ENCODE data around the gene CTSZ. TPM values are rescaled to one million over a fixed set of nuclear protein-coding genes. Genes with fewer than 3 reads are reported as not detected.

Gene CTSZ
- total and polyA plus RNA-seq, 2 experiments from 2014 or later, result 5.0 to 161 TPM

DNA sequence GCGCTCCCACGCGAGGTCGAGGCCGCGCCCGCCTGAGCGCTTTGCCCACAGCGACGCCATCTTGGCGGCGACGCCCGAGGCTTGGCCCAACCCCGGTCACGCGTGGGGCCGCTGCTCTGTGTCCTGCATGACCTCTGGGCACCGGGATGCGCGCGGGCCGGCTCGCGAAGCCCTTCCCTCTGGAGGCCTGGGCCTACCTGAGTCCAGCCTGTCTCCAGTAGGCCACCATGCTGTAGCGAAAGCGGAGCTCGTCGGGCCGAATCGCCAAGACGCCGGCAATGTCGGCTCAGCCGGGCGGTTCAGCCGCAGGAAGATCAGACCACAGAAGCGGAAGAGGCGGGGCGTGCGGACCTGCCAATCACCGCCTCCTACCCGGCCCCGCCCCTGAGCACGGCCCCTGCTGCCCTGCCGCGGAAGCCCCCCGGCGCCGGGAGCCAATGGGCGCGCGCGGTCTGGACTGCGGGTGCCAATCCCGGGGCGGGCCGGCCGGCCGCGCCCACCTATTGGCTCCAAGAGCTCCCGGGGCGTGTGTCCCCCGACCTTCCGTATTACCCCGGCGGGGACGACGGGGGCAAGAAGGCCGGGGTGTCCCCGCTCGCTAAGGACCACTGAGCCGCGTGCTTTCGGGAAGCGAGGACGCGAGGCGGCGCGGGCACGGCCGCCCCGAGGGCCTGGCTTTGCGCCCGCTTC is 25.1 kb upstream of the CTSZ start, which contains the start of gene ATP5F1E:
Gene ATP5F1E (minus strand): TSS at position 313 of the 690 bp plus-strand sequence. CDS start 84 bp downstream, at position 229.
- peak within 1 kb of the TSS; percentile 77 for H3K4me3 ChIP-seq
- WGBS (ENCODE audit: low lambda C conversion rate, missing lambda C conversion rate), result under 1% methylated on average over 69 of the region's 86 CpGs
- no peaks in the 10 kb centered on the region for H3K36me3 ChIP-seq (replicated peaks; ENCODE audit: insufficient read depth, low read depth)
- peak within 1 kb of the TSS; percentile 97 for H3K27ac ChIP-seq
- peaks cover 61% of the 10 kb centered on the region for H3K79me2 ChIP-seq
- no peaks in the 10 kb centered on the region for H3K9me3 ChIP-seq (ENCODE audit: low read depth)
- H3K4me1 ChIP-seq (ENCODE audit: insufficient read depth), result peaks cover 27% of the 10 kb centered on the region
- peak within 1 kb of the TSS; percentile 80 for H2AFZ ChIP-seq
- H3K4me2 ChIP-seq, result peak within 1 kb of the TSS; percentile 92
- peaks cover 15% of the 10 kb centered on the region for H4K20me1 ChIP-seq (ENCODE audit: insufficient read depth, poor library complexity, severe bottlenecking)
- no peaks in the 10 kb centered on the region for H3K9me2 ChIP-seq (replicated peaks; ENCODE audit: insufficient read depth)
- no peaks in the 10 kb centered on the region for H3K27me3 ChIP-seq
- DNase-seq (ENCODE audit: low spot score), result peak; percentile 98
- TF ChIP-seq EZH2 (IDR thresholded peaks at IDR 0.05; ENCODE audit: borderline replicate concordance) (no peak), EZH2phosphoT487 (IDR thresholded peaks at IDR 0.05; ENCODE audit: low read depth, severe bottlenecking, unreplicated experiment) (no peak)
- TF ChIP-seq, protein P1, sequence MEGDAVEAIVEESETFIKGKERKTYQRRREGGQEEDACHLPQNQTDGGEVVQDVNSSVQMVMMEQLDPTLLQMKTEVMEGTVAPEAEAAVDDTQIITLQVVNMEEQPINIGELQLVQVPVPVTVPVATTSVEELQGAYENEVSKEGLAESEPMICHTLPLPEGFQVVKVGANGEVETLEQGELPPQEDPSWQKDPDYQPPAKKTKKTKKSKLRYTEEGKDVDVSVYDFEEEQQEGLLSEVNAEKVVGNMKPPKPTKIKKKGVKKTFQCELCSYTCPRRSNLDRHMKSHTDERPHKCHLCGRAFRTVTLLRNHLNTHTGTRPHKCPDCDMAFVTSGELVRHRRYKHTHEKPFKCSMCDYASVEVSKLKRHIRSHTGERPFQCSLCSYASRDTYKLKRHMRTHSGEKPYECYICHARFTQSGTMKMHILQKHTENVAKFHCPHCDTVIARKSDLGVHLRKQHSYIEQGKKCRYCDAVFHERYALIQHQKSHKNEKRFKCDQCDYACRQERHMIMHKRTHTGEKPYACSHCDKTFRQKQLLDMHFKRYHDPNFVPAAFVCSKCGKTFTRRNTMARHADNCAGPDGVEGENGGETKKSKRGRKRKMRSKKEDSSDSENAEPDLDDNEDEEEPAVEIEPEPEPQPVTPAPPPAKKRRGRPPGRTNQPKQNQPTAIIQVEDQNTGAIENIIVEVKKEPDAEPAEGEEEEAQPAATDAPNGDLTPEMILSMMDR (IDR thresholded peaks at IDR 0.05; ENCODE audit: poor library complexity), result no peak

DNA sequence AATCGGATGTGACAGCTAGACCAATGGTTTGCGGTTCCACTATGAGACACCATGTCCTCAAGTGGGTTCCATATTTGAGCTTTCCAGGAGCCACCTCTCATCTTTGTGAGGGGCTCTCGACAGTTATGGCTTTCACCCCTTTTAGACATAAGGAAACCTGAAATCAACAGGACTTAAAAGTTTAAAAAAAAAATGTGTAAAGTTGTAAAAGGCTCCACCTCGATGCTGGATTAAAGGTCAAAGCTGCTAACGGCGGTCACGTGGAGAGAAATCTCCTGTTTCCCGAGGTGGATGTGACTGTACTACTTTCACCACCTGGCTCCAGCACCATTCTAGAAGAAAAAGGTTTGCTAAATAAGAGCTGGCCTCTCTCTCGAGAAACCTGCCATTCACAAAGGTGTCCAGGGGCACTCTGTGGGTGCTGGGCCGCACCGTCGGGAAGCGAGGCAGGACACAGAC is 24.5 kb upstream of the CTSZ start:
- TF ChIP-seq EZH2phosphoT487 (IDR thresholded peaks at IDR 0.05; ENCODE audit: low read depth, severe bottlenecking, unreplicated experiment) (no peak), EZH2 (IDR thresholded peaks at IDR 0.05; ENCODE audit: borderline replicate concordance) (no peak)
- TF ChIP-seq, protein P1 (IDR thresholded peaks at IDR 0.05; ENCODE audit: poor library complexity), result no peak
- Histone ChIP-seq H3K36me3 (replicated peaks; ENCODE audit: insufficient read depth, low read depth) (no peaks in the 10 kb centered on the region), H3K4me3 (peak overlapping the region; percentile 77), H3K9me2 (replicated peaks; ENCODE audit: insufficient read depth) (no peaks in the 10 kb centered on the region), H3K9me3 (ENCODE audit: low read depth) (no peaks in the 10 kb centered on the region), H4K20me1 (ENCODE audit: insufficient read depth, poor library complexity, severe bottlenecking) (peaks cover 18% of the 10 kb centered on the region), H3K4me1 (ENCODE audit: insufficient read depth) (peaks cover 27% of the 10 kb centered on the region), H3K4me2 (peak overlapping the region; percentile 92), H2AFZ (peak overlapping the region; percentile 80), H3K27me3 (no peaks in the 10 kb centered on the region), H3K79me2 (peaks cover 61% of the 10 kb centered on the region), H3K27ac (peak overlapping the region; percentile 97)
- no peak for DNase-seq (ENCODE audit: low spot score)
- 21% methylated on average over 13 of the region's 13 CpGs for WGBS (ENCODE audit: low lambda C conversion rate, missing lambda C conversion rate)

DNA sequence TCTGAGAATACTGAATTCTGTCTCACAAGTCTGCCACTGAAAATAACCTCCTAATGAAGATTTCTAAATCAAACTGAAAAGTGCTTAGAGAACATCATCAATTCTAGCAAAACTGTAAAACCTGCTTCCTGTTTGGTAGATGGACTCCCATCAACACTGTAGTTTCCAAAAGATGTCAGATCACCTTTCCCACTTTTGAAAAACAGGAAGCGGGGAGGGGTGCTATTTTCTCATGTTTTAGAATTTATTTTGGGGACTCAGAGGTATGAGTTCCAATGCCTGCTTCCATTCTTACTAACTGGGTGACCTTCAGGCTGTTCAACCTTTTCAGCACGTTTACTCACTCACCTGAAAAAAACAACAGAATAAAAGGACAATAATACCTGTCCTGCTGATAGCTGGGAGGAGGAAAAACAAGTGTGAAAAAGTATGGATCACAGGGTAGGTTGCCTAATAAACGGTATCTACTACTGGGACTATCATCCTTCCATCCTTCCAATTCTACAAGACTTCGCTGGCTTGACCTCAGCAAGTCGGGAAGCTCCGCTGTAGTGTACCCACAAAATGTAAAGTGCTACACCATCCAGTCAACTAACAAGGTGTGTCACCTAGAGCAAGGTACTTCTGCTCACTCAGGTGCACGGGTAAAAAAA is 24.0 kb upstream of the CTSZ start:
- WGBS (ENCODE audit: low lambda C conversion rate, missing lambda C conversion rate), result 74% methylated on average over 7 of the region's 7 CpGs
- Histone ChIP-seq H3K36me3 (replicated peaks; ENCODE audit: insufficient read depth, low read depth) (no peaks in the 10 kb centered on the region), H3K9me3 (ENCODE audit: low read depth) (no peaks in the 10 kb centered on the region), H4K20me1 (ENCODE audit: insufficient read depth, poor library complexity, severe bottlenecking) (peaks cover 18% of the 10 kb centered on the region), H3K79me2 (peaks cover 58% of the 10 kb centered on the region), H3K27ac (peak overlapping the region; percentile 97), H3K4me1 (ENCODE audit: insufficient read depth) (peaks cover 27% of the 10 kb centered on the region), H3K27me3 (no peaks in the 10 kb centered on the region), H3K9me2 (replicated peaks; ENCODE audit: insufficient read depth) (no peaks in the 10 kb centered on the region), H2AFZ (no peak overlapping the region), H3K4me3 (peak overlapping the region; percentile 77), H3K4me2 (peak overlapping the region; percentile 92)
- TF ChIP-seq EZH2phosphoT487 (IDR thresholded peaks at IDR 0.05; ENCODE audit: low read depth, severe bottlenecking, unreplicated experiment), result no peak
- TF ChIP-seq, protein P1 (IDR thresholded peaks at IDR 0.05; ENCODE audit: poor library complexity), result no peak
- no peak for TF ChIP-seq EZH2 (IDR thresholded peaks at IDR 0.05; ENCODE audit: borderline replicate concordance)
- no peak for DNase-seq (ENCODE audit: low spot score)
